ENCODE data around the gene DUSP5.

DNA sequence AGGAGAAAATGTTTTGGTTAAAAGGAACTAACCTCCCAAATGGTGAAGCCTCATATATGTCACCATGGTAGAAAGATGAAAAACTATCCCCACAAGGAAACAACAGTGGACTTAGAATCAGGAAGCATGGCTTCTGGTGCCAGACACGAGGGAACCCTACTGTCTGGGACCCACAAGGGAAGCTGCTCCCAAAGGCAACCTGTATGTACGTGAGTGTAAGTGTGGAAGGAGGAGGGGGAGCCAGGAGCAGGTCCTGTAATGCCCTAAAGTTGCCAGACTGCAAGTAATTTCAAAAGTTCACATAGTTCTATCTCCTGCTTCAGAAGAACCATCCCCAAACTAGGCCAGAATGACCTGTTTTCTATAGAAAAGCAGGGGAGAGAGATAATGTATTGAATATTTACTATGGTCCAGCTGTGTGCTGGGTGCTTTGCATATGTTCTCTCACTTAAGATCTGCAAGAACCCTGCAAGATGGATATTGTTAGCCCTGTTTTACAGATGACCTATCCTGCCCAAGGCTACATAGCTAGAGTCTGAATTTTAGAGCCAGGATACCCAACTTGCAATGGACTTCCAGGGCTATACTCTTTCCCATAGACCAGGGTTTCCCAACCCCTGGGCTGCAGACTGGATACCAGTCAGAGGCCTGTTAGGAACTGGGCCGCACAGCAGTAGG is 19.2 kb downstream of the DUSP5 start:
- no peak for TF ChIP-seq POLR2AphosphoS5 (IDR thresholded peaks at IDR 0.05)
- TF ChIP-seq POLR2A (IDR thresholded peaks at IDR 0.05): no peak
- TF ChIP-seq, protein P1, sequence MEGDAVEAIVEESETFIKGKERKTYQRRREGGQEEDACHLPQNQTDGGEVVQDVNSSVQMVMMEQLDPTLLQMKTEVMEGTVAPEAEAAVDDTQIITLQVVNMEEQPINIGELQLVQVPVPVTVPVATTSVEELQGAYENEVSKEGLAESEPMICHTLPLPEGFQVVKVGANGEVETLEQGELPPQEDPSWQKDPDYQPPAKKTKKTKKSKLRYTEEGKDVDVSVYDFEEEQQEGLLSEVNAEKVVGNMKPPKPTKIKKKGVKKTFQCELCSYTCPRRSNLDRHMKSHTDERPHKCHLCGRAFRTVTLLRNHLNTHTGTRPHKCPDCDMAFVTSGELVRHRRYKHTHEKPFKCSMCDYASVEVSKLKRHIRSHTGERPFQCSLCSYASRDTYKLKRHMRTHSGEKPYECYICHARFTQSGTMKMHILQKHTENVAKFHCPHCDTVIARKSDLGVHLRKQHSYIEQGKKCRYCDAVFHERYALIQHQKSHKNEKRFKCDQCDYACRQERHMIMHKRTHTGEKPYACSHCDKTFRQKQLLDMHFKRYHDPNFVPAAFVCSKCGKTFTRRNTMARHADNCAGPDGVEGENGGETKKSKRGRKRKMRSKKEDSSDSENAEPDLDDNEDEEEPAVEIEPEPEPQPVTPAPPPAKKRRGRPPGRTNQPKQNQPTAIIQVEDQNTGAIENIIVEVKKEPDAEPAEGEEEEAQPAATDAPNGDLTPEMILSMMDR (IDR thresholded peaks at IDR 0.05): no peak

Data from stomach (tissue), 4 donors.